Activated naive CD8-positive, alpha-beta T cell treated with anti-CD3 and anti-CD28 coated beads, Interleukin-2, amount 50 U/mL, for 16 hours (primary cell): ENCODE data around the gene C12orf56.

Source experiments
- DNase-seq: peaks from one replicate; pipeline ENCODE4 v3.0.0-alpha.2; 2020; ENCODE audit warnings: low read depth, low spot score

C12orf56 gene

GRCh38 chr12:64390275-64390851, at the start of gene C12orf56:
C12orf56 (minus strand) TSS chr12:64390758; CDS start chr12:64390565, 193 bp downstream.
- no peak for DNase-seq

- DNase-seq = no peak
Measured at GRCh38 chr12:64440100-64440499, 49.5 kb upstream of the C12orf56 start.

- DNase-seq = no peak
Measured at GRCh38 chr12:64433915-64434314, 43.4 kb upstream of the C12orf56 start.

GRCh38 chr12:64431791-64432190, 41.2 kb upstream of the C12orf56 start:
- DNase-seq = no peak

GRCh38 chr12:64430886-64431285, 40.3 kb upstream of the C12orf56 start:
- DNase-seq = no peak

GRCh38 chr12:64428956-64429355, 38.4 kb upstream of the C12orf56 start:
- DNase-seq = no peak

- no peak for DNase-seq
Measured at GRCh38 chr12:64427988-64428387, 37.4 kb upstream of the C12orf56 start.

- DNase-seq = no peak
Measured at GRCh38 chr12:64419696-64420095, 29.1 kb upstream of the C12orf56 start.

- no peak for DNase-seq
Measured at GRCh38 chr12:64418209-64418608, 27.7 kb upstream of the C12orf56 start.

GRCh38 chr12:64413884-64414283, 23.3 kb upstream of the C12orf56 start:
- no peak for DNase-seq

GRCh38 chr12:64412459-64412858, 21.9 kb upstream of the C12orf56 start:
- DNase-seq = no peak

GRCh38 chr12:64411427-64411826, 20.9 kb upstream of the C12orf56 start:
- DNase-seq = no peak

GRCh38 chr12:64407342-64408223, 17.0 kb upstream of the C12orf56 start:
- no peak for DNase-seq

GRCh38 chr12:64404470-64405256, 14.1 kb upstream of the C12orf56 start:
- DNase-seq = peak; percentile 72

- peak; percentile 84 for DNase-seq
Measured at GRCh38 chr12:64403707-64404469, 13.3 kb upstream of the C12orf56 start, which contains the start of gene XPOT. XPOT (plus strand) TSS chr12:64404392; CDS start chr12:64410036, 5,644 bp downstream.

GRCh38 chr12:64402181-64402580, 11.6 kb upstream of the C12orf56 start:
- no peak for DNase-seq

GRCh38 chr12:64400041-64400440, 9.5 kb upstream of the C12orf56 start:
- DNase-seq = no peak

- DNase-seq = no peak
Measured at GRCh38 chr12:64395739-64396138, 5.2 kb upstream of the C12orf56 start.

GRCh38 chr12:64392221-64392620, 1.7 kb upstream of the C12orf56 start:
- DNase-seq = no peak

- DNase-seq = no peak
Measured at GRCh38 chr12:64389154-64389553, 1.4 kb downstream of the C12orf56 start.

- DNase-seq = no peak
Measured at GRCh38 chr12:64387197-64387816, 3.3 kb downstream of the C12orf56 start.
